ENCODE results near the gene PIK3R5.

Gene PIK3R5

GRCh38 chr17:8965394-8966168 lies at the start of gene PIK3R5:
Gene PIK3R5 (minus strand): TSS chr17:8965707. CDS start chr17:8911494, 54,213 bp downstream.
- FAIRE-seq (no peak), DNase-seq (ENCODE audit: insufficient read length, low spot score) (no peak)
- no peak for TF ChIP-seq POLR2A (IDR thresholded peaks at IDR 0.05; ENCODE audit: low read depth, low read length)

- DNase-seq (ENCODE audit: insufficient read length, low spot score) (no peak), FAIRE-seq (no peak)
- TF ChIP-seq POLR2A (IDR thresholded peaks at IDR 0.05; ENCODE audit: low read depth, low read length), result no peak
These were observed 45.5 kb upstream of the PIK3R5 start for GRCh38 chr17:9011001-9011400.

GRCh38 chr17:9009737-9010136 lies 44.2 kb upstream of the PIK3R5 start:
- FAIRE-seq, result no peak
- TF ChIP-seq POLR2A (IDR thresholded peaks at IDR 0.05; ENCODE audit: low read depth, low read length), result no peak

GRCh38 chr17:9009096-9009495 lies 43.6 kb upstream of the PIK3R5 start:
- FAIRE-seq (no peak), DNase-seq (ENCODE audit: insufficient read length, low spot score) (no peak)
- no peak for TF ChIP-seq POLR2A (IDR thresholded peaks at IDR 0.05; ENCODE audit: low read depth, low read length)

More at GRCh38 chr17:9009737-9010136, 44.2 kb upstream of the PIK3R5 start:
- no peak for DNase-seq (ENCODE audit: insufficient read length, low spot score)

GRCh38 chr17:9007052-9007714 lies 41.7 kb upstream of the PIK3R5 start:
- no peak for FAIRE-seq
- TF ChIP-seq POLR2A (IDR thresholded peaks at IDR 0.05; ENCODE audit: low read depth, low read length), result no peak
- no peak for DNase-seq (ENCODE audit: insufficient read length, low spot score)

GRCh38 chr17:9006175-9006767 lies 40.8 kb upstream of the PIK3R5 start:
- FAIRE-seq, result no peak

GRCh38 chr17:9004961-9005285 lies 39.4 kb upstream of the PIK3R5 start:
- no peak for FAIRE-seq

More at GRCh38 chr17:9006175-9006767, 40.8 kb upstream of the PIK3R5 start:
- no peak for TF ChIP-seq POLR2A (IDR thresholded peaks at IDR 0.05; ENCODE audit: low read depth, low read length)
- DNase-seq (ENCODE audit: insufficient read length, low spot score), result no peak

GRCh38 chr17:9004132-9004960 lies 38.8 kb upstream of the PIK3R5 start:
- FAIRE-seq (no peak), DNase-seq (ENCODE audit: insufficient read length, low spot score) (no peak)
- TF ChIP-seq POLR2A (IDR thresholded peaks at IDR 0.05; ENCODE audit: low read depth, low read length), result no peak

More at GRCh38 chr17:9004961-9005285, 39.4 kb upstream of the PIK3R5 start:
- DNase-seq (ENCODE audit: insufficient read length, low spot score), result no peak
- no peak for TF ChIP-seq POLR2A (IDR thresholded peaks at IDR 0.05; ENCODE audit: low read depth, low read length)

- DNase-seq (ENCODE audit: insufficient read length, low spot score) (no peak), FAIRE-seq (no peak)
- TF ChIP-seq POLR2A (IDR thresholded peaks at IDR 0.05; ENCODE audit: low read depth, low read length), result no peak
These were observed 38.0 kb upstream of the PIK3R5 start for GRCh38 chr17:9003355-9004131.

GRCh38 chr17:9002606-9003354 lies 37.3 kb upstream of the PIK3R5 start:
- DNase-seq (ENCODE audit: insufficient read length, low spot score), result no peak
- no peak for TF ChIP-seq POLR2A (IDR thresholded peaks at IDR 0.05; ENCODE audit: low read depth, low read length)
- no peak for FAIRE-seq

- DNase-seq (ENCODE audit: insufficient read length, low spot score) (no peak), FAIRE-seq (no peak)
These were observed 36.7 kb upstream of the PIK3R5 start for GRCh38 chr17:9002227-9002605.

GRCh38 chr17:9001559-9001958 lies 36.1 kb upstream of the PIK3R5 start:
- DNase-seq (ENCODE audit: insufficient read length, low spot score), result no peak
- TF ChIP-seq POLR2A (IDR thresholded peaks at IDR 0.05; ENCODE audit: low read depth, low read length), result no peak
- no peak for FAIRE-seq

More at GRCh38 chr17:9002227-9002605, 36.7 kb upstream of the PIK3R5 start:
- no peak for TF ChIP-seq POLR2A (IDR thresholded peaks at IDR 0.05; ENCODE audit: low read depth, low read length)

All from H54 (cell line).